ENCODE measurements around the gene TXNDC12.

The TXNDC12 gene

DNA sequence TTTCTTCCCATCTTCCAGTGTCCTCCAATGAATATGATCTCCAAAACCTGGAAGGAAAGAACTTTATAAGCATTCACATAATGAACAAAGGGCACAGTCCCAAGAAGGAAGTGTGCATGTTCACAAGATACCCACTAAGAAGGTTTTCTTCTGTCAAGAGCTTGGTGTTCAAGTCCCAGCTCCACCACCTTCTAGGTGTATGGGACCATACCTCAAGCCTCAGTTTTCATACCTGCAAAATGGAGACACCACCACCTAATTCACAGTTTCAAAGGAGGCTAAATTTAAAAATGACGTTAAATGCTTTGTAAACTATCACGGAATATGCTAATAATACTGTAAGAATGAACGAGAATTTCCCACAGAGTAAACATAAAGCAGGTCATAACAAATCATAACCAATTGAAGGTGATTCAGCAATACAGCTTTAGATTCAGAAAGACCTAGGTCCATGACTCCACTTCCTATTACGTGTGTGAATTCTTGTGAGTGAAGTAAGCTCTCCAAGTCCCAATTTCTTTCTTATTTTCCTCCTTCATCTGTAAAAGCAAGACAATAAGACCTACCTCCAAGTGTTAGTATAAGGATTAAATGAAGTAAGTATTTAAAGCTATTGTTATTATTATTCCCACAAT lies 13.3 kb downstream of the TXNDC12 start (continued):
- TF ChIP-seq, protein P1, sequence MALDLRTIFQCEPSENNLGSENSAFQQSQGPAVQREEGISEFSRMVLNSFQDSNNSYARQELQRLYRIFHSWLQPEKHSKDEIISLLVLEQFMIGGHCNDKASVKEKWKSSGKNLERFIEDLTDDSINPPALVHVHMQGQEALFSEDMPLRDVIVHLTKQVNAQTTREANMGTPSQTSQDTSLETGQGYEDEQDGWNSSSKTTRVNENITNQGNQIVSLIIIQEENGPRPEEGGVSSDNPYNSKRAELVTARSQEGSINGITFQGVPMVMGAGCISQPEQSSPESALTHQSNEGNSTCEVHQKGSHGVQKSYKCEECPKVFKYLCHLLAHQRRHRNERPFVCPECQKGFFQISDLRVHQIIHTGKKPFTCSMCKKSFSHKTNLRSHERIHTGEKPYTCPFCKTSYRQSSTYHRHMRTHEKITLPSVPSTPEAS (tag by site-specific recombination; IDR thresholded peaks at IDR 0.05) = no peak
- no peak for TF ChIP-seq GFI1B (tag by site-specific recombination; IDR thresholded peaks at IDR 0.05)
- TF ChIP-seq ZNF354C (tag by site-specific recombination; IDR thresholded peaks at IDR 0.05; ENCODE audit: borderline replicate concordance, low read depth) = no peak
- TF ChIP-seq EGR2 (tag by site-specific recombination; IDR thresholded peaks at IDR 0.05; ENCODE audit: low read depth) = no peak
- TF ChIP-seq FEZF1 (tag by site-specific recombination; IDR thresholded peaks at IDR 0.05) = no peak
- no peak for TF ChIP-seq ZNF140 (tag by site-specific recombination; IDR thresholded peaks at IDR 0.05)
- TF ChIP-seq ZNF155 (tag by site-specific recombination; IDR thresholded peaks at IDR 0.05) = no peak

DNA sequence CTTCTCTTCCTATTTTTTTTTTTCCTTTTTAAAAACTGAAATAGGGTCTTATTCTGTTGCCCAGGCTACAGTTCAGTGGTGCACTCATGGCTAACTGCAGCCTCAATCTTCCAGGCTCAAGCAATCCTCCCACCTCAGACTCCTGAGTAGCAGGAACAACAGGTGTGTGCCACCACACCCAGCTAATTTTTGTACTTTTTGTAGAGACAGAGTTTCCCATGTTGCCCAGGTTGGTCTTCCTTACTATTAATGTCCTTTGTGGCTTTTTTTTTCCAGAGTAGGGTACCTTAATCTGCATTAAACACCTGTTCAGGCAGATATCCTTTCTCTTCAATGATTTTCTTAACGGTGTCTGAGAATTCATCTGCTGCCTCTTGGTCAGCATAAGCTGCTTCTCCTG lies 17.1 kb downstream of the TXNDC12 start:
- ChIA-PET CTCF (no interaction called here), POLR2A (interaction anchor here (0.7 kb wide), 1 partner anchor 16 kb away, joined by 4 read pairs; no protein-coding TSS in a partner anchor)
- Histone ChIP-seq H3K4me3 (ENCODE audit: low read depth, low read length) (no peak overlapping the region), H3K4me1 (ENCODE audit: control insufficient read depth, insufficient read depth, low read length) (no peaks in the 10 kb centered on the region), H3K27ac (ENCODE audit: extremely low read depth, low read depth, low read length) (no peak overlapping the region), H3K9me3 (ENCODE audit: control insufficient read depth, insufficient read depth, low read depth, low read length) (no peaks in the 10 kb centered on the region), H3K36me3 (ENCODE audit: control insufficient read depth in 2 of 2, insufficient read depth in 1 of 2, low read length in 2 of 2) (peaks cover 14 to 37% of the 10 kb centered on the region in 2 experiments; a peak in 2 of 3 replicates)
- no peak for TF ChIP-seq ZNF473 (tag by site-specific recombination; IDR thresholded peaks at IDR 0.05)
- no peak for TF ChIP-seq ZNF211 (tag by site-specific recombination; IDR thresholded peaks at IDR 0.05; ENCODE audit: low read depth)
- TF ChIP-seq, protein P2, sequence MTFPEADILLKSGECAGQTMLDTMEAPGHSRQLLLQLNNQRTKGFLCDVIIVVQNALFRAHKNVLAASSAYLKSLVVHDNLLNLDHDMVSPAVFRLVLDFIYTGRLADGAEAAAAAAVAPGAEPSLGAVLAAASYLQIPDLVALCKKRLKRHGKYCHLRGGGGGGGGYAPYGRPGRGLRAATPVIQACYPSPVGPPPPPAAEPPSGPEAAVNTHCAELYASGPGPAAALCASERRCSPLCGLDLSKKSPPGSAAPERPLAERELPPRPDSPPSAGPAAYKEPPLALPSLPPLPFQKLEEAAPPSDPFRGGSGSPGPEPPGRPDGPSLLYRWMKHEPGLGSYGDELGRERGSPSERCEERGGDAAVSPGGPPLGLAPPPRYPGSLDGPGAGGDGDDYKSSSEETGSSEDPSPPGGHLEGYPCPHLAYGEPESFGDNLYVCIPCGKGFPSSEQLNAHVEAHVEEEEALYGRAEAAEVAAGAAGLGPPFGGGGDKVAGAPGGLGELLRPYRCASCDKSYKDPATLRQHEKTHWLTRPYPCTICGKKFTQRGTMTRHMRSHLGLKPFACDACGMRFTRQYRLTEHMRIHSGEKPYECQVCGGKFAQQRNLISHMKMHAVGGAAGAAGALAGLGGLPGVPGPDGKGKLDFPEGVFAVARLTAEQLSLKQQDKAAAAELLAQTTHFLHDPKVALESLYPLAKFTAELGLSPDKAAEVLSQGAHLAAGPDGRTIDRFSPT (tag by site-specific recombination; IDR thresholded peaks at IDR 0.05) = no peak
- TF ChIP-seq KLF1 (tag by site-specific recombination; IDR thresholded peaks at IDR 0.05) = no peak
- TF ChIP-seq, protein P3, sequence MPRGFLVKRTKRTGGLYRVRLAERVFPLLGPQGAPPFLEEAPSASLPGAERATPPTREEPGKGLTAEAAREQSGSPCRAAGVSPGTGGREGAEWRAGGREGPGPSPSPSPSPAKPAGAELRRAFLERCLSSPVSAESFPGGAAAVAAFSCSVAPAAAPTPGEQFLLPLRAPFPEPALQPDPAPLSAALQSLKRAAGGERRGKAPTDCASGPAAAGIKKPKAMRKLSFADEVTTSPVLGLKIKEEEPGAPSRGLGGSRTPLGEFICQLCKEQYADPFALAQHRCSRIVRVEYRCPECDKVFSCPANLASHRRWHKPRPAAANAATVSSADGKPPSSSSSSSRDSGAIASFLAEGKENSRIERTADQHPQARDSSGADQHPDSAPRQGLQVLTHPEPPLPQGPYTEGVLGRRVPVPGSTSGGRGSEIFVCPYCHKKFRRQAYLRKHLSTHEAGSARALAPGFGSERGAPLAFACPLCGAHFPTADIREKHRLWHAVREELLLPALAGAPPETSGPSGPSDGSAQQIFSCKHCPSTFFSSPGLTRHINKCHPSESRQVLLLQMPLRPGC (tag by site-specific recombination; IDR thresholded peaks at IDR 0.05) = no peak
- no peak for TF ChIP-seq ZNF302 (tag by site-specific recombination; IDR thresholded peaks at IDR 0.05; ENCODE audit: low read depth)
- TF ChIP-seq ZNF530 (tag by site-specific recombination; IDR thresholded peaks at IDR 0.05; ENCODE audit: low read depth) = no peak
- TF ChIP-seq, protein P4, sequence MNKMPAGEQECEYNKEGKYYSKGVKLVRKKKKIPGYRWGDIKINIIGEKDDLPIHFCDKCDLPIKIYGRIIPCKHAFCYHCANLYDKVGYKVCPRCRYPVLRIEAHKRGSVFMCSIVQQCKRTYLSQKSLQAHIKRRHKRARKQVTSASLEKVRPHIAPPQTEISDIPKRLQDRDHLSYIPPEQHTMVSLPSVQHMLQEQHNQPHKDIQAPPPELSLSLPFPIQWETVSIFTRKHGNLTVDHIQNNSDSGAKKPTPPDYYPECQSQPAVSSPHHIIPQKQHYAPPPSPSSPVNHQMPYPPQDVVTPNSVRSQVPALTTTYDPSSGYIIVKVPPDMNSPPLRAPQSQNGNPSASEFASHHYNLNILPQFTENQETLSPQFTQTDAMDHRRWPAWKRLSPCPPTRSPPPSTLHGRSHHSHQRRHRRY (tag by site-specific recombination; IDR thresholded peaks at IDR 0.05) = no peak
- peak; percentile 59; the same call in 1 of the 2 replicates for TF ChIP-seq SCRT1 (tag by site-specific recombination; IDR thresholded peaks at IDR 0.05; ENCODE audit: borderline replicate concordance)
- TF ChIP-seq, protein P5, sequence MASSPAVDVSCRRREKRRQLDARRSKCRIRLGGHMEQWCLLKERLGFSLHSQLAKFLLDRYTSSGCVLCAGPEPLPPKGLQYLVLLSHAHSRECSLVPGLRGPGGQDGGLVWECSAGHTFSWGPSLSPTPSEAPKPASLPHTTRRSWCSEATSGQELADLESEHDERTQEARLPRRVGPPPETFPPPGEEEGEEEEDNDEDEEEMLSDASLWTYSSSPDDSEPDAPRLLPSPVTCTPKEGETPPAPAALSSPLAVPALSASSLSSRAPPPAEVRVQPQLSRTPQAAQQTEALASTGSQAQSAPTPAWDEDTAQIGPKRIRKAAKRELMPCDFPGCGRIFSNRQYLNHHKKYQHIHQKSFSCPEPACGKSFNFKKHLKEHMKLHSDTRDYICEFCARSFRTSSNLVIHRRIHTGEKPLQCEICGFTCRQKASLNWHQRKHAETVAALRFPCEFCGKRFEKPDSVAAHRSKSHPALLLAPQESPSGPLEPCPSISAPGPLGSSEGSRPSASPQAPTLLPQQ (tag by site-specific recombination; IDR thresholded peaks at IDR 0.05) = no peak
- TF ChIP-seq ZBTB8A (tag by site-specific recombination; IDR thresholded peaks at IDR 0.05) = no peak
- no peak for TF ChIP-seq ZNF623 (tag by site-specific recombination; IDR thresholded peaks at IDR 0.05)
- no peak for TF ChIP-seq SP3 (tag by site-specific recombination; IDR thresholded peaks at IDR 0.05)
- TF ChIP-seq ZNF555 (tag by site-specific recombination; conservative IDR thresholded peaks at IDR 0.05) = no peak
- TF ChIP-seq, protein P6, sequence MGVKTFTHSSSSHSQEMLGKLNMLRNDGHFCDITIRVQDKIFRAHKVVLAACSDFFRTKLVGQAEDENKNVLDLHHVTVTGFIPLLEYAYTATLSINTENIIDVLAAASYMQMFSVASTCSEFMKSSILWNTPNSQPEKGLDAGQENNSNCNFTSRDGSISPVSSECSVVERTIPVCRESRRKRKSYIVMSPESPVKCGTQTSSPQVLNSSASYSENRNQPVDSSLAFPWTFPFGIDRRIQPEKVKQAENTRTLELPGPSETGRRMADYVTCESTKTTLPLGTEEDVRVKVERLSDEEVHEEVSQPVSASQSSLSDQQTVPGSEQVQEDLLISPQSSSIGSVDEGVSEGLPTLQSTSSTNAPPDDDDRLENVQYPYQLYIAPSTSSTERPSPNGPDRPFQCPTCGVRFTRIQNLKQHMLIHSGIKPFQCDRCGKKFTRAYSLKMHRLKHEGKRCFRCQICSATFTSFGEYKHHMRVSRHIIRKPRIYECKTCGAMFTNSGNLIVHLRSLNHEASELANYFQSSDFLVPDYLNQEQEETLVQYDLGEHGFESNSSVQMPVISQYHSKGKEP (tag by site-specific recombination; IDR thresholded peaks at IDR 0.05) = no peak
- peak; percentile 84 for TF ChIP-seq SCRT2 (tag by site-specific recombination; IDR thresholded peaks at IDR 0.05)
- TF ChIP-seq ZNF175 (tag by site-specific recombination; IDR thresholded peaks at IDR 0.05) = no peak
